NCI-H1048 (cell line): ENCODE results near the gene TMEM272.
"Not testable (repeated sequence)": the region's sequence is repeated elsewhere in the genome, so short reads cannot be mapped to it uniquely, and the experiment has no call there.

Experiments used
- DNase-seq: peaks from one replicate; lab custom pipeline; 2025; lab: John Stamatoyannopoulos, UW

TMEM272 gene

GRCh38 chr13:51824712-51825111 is 20.3 kb downstream of the TMEM272 start:
- DNase-seq: not testable (repeated sequence)

- no peak for DNase-seq
These were observed 21.1 kb downstream of the TMEM272 start for GRCh38 chr13:51823863-51824262.

DNA sequence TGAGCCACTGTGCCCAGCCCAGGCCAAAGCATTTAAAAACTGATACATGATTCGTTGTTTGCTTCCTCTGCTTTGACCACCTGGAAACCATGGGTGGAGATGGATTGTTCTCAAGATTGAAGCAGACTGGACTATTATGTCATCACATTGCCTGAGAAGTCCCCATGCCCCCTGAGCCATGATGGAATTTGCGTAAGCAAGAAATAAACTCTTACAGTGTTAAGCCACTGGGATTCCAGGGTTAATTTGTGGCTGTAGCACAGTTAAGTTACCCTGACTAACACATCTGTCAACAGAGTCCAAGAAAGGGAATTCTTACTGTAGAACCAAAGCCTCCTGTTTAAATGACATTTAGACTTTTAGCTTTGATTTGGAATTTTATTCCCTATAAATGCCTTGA is 21.6 kb downstream of the TMEM272 start:
- no peak for DNase-seq

DNA sequence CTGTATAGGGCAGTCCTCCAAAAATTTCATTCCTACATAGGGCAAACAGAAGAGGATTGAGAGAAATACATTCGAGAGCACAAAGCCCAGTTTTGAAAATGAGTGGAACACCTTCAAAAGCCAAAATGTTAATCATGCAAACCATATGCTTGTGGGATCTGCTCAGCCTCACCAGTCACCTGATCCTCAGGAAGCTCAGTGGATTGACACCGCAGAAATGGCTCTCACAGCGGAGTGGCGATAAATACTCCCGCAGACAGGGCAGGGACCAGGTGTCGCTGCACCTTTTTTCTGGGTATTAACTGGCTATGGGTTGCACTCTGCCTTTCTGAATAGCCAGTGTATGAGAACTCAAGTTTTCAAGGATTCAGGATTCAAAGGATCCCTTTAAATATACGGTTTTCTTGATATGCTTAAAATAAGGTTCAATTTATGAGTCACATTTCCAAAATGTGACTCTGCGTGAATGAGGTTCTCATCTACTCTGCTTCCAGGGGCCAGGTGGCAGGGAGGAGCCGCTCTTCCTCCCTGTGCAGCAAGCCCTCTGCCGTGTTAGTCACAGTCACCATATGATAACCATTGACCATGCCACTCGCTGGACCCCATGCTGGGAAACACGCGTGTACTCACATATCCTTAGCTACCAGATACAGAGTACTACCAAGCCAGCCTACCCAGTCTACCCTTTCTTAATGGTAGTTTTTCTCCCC is 22.7 kb downstream of the TMEM272 start:
- DNase-seq: no peak

GRCh38 chr13:51821606-51822005 is 23.4 kb downstream of the TMEM272 start:
- no peak for DNase-seq

DNA sequence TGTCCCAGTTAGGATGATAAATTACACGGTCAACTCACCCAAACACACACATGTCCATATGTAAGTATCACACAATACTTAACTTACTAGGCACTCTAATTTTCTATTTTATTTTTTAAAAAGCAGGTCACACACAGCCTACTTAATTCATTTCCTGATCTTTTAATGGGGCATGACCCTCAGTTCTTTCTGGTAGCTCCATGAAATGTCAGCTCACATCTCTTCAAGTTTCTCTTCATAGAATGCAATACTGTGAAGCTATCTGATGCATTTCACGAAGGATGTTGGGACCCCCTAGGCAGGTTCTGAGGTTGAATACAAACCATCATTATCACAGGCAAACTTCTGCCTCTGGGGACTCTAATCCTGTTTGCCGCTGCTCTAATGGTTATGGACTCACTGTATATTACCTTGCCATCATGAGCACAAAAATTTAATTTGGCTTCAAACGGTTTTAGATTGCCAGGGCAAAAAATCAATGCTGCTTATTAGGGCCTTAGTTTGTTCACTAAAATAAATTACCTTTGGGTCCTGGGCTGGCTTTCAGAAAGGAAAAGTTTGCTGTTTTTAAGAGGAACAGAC is 24.9 kb downstream of the TMEM272 start:
- no peak for DNase-seq

- DNase-seq: no peak
These were observed 25.4 kb downstream of the TMEM272 start for GRCh38 chr13:51819544-51819943.

DNA sequence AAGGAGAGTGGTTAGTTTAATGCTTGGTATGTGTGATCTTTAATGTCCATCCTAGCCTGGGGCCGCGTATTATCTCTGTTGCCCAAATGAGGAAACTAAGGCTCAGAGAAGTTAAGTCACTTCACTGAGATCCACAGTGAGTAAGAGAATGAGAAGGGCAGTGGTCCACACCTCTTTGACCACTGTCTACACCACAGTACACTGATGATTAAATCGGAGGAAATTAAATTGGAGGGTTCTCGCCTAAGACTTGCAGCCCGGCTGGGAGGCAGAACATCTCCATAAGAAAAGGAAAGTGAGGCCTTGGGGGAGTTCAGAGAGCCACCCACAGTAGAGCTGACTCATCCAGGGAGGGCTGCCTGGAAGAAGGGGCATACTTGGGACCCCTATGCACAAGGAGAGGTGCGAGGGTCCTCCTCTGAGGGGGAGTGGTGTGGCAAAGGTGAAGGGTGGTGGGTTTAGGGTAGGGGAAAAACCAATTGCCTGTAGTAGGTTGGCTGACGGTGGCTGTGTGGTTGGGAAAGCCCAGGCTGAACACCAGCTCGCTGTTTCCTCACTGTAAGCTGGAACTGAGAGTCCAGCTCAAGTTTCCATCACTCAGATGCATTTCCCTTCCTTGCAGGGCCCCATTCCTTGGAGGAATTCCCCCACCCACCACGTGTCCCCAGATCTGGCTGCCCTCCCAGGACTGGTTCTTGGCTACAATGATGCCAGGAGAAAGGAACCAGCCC is 26.0 kb downstream of the TMEM272 start:
- no peak for DNase-seq

GRCh38 chr13:51818276-51818675 is 26.7 kb downstream of the TMEM272 start:
- DNase-seq: no peak

GRCh38 chr13:51817717-51818116 is 27.3 kb downstream of the TMEM272 start:
- DNase-seq: no peak

- DNase-seq: no peak
These were observed 28.2 kb downstream of the TMEM272 start for GRCh38 chr13:51816604-51817249.

- DNase-seq: no peak
These were observed 29.1 kb downstream of the TMEM272 start for GRCh38 chr13:51815848-51816247.

DNA sequence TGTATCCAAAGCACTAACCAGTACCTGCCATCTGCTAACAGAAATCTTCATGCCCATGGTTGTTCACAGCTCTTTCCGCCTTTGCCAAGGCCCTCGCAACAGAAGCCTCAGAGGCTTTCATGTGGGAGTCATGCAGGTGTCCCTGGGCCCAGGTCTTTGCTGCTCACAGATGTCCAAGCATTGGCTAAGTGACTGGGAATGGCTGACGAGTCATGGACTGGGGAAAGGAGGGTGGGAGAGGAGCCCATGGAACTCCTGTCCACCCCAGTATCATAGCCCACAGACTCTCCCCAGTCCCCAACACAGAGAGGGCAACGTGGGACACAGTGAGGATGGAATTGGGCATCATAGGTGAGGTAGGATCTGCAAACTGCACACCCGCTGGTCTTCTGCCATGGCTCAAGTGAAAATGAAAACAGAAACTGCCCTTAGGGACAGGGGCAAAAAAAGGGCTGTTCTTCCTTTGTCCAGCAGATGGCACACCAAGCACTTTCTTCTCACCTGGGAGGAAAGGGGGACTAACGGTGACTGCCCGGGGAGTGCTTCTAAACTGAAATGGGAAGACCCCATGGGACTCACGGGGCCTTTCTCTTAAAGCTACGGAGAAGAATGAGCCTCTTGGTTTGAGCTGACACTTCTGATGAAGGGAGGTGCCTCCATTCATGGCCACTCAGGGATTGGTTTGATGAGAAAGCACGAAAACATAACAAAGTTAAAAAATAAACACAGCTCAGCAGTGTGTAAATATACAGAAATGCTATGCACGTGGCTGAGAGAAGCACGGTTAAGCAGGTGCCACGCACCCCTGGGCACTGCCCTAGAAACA is 29.9 kb downstream of the TMEM272 start:
- no peak for DNase-seq

GRCh38 chr13:51814071-51814470 is 30.9 kb downstream of the TMEM272 start:
- no peak for DNase-seq

- no peak for DNase-seq
These were observed 33.0 kb downstream of the TMEM272 start for GRCh38 chr13:51811920-51812451.

GRCh38 chr13:51811046-51811445 is 33.9 kb downstream of the TMEM272 start:
- no peak for DNase-seq

DNA sequence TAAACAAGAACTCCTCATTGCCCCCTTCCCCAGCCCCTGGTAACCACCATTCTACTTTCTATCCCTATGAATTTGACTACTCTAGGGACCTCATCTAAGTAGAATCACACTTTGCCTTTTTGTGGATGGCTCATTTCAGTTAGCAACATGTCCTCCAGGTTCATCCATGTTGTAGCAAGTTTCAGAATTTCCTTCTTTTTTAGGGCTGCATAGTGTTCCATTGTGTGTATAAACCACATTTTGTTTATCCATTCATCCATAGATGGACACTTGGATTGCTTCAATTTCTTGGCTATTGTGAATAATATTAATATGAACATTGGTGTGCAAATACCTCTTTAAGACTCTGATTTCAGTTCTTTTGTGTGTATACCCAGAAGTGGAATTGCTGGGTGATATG is 36.2 kb downstream of the TMEM272 start:
- DNase-seq: no peak

DNA sequence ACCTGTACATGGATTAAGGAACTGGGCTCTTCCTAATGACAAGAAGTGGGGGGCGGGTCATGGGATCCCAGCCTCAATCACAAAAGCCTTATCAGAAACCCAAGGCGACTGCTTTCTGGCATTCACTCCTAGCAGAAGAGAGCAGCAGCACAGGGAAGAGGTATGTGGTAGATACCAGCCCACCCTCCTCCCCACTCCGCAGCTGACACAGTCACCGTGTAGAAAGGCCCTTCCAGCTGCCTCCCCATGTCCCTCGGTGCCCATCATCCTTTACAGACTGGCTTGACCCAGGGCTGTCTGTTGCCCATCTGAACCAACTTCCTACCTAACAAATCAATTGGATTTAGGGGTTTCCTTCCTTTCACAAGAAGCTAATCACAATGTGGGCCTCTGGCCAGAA is 37.9 kb downstream of the TMEM272 start:
- no peak for DNase-seq

DNA sequence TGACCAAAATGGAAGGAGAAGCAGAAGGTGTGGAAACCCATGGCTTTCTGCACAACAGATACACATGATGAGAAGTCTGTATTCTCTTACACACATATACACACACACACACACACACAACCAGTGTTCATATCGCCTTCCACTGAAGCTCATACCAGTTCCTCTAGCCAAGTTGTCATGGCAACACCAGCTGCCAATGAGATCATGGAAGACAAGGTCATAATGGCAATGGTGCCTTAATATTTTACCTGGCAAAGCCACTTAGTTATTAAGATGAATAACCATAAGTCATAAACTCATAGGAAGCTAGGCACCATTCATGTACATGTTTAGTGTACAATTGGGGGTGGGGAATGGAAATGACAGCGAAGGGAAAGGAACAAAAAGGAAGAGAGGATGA is 38.4 kb downstream of the TMEM272 start:
- DNase-seq: no peak

DNA sequence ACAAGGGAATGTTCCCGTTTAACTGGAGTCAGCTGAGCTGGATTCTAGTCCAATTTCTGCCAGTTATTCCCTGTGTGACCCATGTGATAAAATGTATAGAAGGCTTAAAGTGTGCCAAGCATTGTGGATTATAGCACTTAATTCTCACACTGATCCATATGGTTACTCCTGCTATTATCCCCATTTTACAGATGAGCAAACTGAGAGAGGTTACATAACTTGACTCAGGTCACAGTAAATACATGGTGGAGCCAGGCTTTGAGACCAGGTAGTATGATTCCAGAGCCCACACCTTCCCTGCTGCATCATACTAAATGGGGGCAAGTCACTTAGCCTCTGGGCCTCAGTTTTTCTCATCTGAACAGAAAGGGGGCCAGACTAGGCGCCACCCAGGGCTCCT is 39.1 kb downstream of the TMEM272 start:
- no peak for DNase-seq

- DNase-seq: no peak
These were observed 39.7 kb downstream of the TMEM272 start for GRCh38 chr13:51805313-51805712.
